ENCODE data around the gene APLP2.

APLP2 gene

DNA sequence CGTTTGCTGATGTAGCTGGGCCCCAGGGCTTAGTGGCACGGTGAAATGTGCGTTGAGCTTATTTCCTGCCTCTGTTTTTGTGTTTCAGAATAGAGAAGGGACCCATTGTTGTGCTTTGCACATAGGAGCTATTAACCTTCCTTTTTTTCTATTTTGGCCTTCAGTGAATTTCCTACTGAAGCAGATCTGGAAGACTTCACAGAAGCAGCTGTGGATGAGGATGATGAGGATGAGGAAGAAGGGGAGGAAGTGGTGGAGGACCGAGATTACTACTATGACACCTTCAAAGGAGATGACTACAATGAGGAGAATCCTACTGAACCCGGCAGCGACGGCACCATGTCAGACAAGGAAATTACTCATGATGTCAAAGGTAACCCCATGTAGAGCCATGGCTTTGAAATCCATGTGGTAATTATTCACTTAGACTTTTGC, 52.5 kb downstream of the APLP2 start:
- H3K4me3 ChIP-seq (ENCODE audit: low read depth, low read length) = no peak overlapping the region
- TF ChIP-seq, protein P1, sequence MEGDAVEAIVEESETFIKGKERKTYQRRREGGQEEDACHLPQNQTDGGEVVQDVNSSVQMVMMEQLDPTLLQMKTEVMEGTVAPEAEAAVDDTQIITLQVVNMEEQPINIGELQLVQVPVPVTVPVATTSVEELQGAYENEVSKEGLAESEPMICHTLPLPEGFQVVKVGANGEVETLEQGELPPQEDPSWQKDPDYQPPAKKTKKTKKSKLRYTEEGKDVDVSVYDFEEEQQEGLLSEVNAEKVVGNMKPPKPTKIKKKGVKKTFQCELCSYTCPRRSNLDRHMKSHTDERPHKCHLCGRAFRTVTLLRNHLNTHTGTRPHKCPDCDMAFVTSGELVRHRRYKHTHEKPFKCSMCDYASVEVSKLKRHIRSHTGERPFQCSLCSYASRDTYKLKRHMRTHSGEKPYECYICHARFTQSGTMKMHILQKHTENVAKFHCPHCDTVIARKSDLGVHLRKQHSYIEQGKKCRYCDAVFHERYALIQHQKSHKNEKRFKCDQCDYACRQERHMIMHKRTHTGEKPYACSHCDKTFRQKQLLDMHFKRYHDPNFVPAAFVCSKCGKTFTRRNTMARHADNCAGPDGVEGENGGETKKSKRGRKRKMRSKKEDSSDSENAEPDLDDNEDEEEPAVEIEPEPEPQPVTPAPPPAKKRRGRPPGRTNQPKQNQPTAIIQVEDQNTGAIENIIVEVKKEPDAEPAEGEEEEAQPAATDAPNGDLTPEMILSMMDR (IDR thresholded peaks at IDR 0.05; ENCODE audit: borderline replicate concordance, insufficient read depth, low read depth, low read length) = no peak

DNA sequence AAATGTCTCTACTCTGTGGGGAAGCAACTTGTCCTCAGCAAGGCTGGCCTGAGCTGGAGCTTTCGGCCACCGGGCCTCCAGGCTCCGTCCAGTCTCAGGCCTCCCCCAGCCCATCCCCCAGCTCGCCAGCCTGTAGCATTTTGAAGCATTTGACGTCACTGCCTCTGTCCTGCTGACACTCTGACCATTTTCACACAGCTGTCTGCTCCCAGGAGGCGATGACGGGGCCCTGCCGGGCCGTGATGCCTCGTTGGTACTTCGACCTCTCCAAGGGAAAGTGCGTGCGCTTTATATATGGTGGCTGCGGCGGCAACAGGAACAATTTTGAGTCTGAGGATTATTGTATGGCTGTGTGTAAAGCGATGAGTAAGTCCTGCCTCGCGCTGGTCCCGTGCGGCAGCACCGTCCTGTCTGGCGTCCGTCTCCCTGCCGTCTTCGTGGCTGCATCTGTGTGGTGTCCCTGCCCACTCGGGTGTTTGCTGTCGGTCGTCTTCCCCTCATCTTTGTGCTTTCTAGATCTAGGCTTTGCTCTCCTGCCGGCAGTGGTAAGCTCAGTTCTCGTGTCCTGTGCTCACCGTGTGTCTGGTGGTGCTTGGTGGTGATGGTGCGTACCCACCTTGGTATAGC, 53.8 kb downstream of the APLP2 start:
- H3K4me3 ChIP-seq (ENCODE audit: low read depth, low read length) = no peak overlapping the region
- TF ChIP-seq, protein P1 (IDR thresholded peaks at IDR 0.05; ENCODE audit: borderline replicate concordance, insufficient read depth, low read depth, low read length) = no peak

DNA sequence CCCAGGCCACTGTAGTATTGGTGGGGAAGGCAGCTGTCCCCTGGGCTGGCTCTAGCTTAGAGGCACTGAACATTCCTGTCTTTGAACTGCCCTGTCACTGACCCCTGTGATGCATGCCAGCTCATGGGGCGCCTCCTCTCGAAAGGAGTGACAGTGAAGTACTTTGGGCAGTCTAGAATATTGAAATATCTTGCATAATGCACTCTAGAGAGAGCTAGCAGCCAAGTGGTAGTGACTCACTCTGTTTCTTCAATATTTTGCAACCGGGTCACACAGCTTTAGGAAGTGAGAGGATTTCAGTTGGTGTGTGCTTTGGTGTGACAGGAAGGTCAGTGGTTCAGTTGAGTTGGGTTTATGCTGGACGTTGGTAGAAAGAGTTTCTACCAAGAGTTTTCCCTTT, 54.4 kb downstream of the APLP2 start:
- no peak overlapping the region for H3K4me3 ChIP-seq (ENCODE audit: low read depth, low read length)
- TF ChIP-seq, protein P1 (IDR thresholded peaks at IDR 0.05; ENCODE audit: borderline replicate concordance, insufficient read depth, low read depth, low read length) = no peak

DNA sequence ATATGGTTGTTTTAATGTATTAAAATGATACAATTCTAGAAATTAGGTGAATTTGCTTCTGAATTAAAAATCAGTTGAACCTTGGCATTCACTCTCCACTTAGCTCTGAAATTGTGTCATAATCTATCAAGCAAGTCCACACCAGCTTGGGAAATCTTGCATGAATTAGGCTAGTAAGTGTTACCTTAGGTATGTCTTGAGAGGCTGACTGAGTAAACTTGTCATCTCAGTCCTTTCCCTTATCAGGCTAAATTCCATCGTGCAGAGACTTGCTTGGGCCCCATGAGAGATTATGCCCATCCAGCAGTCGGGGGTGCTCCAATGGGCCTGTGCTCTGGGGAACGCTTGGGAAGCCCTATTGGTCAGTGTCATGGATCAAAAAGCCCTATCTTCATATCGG, 55.9 kb downstream of the APLP2 start:
- TF ChIP-seq, protein P1 (IDR thresholded peaks at IDR 0.05; ENCODE audit: borderline replicate concordance, insufficient read depth, low read depth, low read length) = no peak
- no peak overlapping the region for H3K4me3 ChIP-seq (ENCODE audit: low read depth, low read length)

DNA sequence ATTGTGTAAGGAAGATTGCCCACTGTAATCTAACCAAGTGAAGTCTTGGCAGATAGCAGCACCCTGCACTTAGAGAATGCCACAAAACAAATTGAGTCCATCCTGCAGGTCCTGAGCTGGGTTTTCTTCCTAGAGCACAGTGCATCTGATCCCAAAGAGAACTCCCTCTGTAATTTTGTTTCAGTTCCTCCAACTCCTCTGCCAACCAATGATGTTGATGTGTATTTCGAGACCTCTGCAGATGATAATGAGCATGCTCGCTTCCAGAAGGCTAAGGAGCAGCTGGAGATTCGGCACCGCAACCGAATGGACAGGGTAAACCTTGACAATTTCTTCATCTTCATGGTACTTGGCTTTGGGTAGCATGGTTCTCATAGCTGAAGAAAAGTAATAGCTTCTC, 56.8 kb downstream of the APLP2 start:
- H3K4me3 ChIP-seq (ENCODE audit: low read depth, low read length) = no peak overlapping the region
- TF ChIP-seq, protein P1 (IDR thresholded peaks at IDR 0.05; ENCODE audit: borderline replicate concordance, insufficient read depth, low read depth, low read length) = no peak

DNA sequence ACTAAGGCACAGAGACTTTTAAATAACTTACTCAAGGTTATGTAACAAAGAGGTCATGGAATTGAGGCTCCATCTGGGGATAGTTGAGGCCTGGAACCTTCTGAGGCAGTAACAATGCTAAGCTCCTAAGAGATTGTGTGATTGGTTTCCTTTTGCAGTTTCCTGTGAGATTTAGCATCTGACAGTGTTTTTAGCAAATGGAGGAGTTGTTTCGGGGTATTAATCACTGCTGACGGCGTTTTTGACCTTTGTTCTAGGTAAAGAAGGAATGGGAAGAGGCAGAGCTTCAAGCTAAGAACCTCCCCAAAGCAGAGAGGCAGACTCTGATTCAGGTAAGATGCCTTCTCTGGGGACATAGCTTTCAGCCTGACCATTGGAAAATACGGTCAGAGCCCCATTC, 57.8 kb downstream of the APLP2 start:
- TF ChIP-seq, protein P1 (IDR thresholded peaks at IDR 0.05; ENCODE audit: borderline replicate concordance, insufficient read depth, low read depth, low read length) = no peak
- H3K4me3 ChIP-seq (ENCODE audit: low read depth, low read length) = no peak overlapping the region

DNA sequence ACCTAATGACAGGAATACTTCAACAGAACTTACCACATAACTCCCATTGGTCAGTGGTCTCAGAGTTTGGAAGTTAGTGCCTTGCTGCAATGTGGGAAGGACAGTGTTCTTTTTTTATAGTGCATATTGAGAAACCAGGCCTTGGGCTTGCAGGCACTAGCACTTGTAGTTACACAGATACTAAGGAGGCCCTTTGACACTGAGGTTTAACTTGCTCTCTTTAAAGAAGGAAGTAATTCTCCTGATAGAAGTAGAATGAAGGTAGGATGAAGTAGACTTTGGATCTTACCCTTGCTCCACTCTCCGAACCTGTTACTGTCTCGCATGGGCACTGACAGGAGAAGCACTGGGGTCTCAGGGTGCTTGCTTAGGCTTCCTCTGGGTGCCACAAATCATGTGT, 58.9 kb downstream of the APLP2 start:
- no peak overlapping the region for H3K4me3 ChIP-seq (ENCODE audit: low read depth, low read length)
- TF ChIP-seq, protein P1 (IDR thresholded peaks at IDR 0.05; ENCODE audit: borderline replicate concordance, insufficient read depth, low read depth, low read length) = no peak

Measured in GM12875 (cell line).